ENCODE results near the gene ETS2.

DNA sequence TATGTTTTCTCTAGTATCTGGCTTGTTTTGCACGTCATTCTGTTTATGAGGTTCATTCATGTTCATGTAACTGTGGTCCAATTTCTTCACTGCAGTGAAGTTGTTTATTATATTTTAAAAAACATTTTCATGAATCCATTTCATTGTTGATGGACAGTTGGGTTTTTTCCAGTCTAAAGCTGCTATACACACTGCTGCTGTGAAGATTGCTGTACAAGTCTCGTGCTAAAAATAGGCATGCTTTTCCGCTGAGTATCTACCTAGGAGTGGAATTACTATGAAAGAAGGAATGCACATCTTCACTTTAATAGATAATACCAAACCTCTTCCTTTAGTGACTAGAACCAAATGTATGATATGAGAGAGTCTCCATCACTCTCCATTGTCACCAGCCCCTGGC, 49.0 kb upstream of the ETS2 start:
- TF ChIP-seq ESRRG (CRISPR knock-in tag; IDR thresholded peaks at IDR 0.05) (no peak), ZC3H10 (CRISPR knock-in tag; IDR thresholded peaks at IDR 0.05) (no peak), ZFP30 (CRISPR knock-in tag; IDR thresholded peaks at IDR 0.05) (no peak), ZFP3 (CRISPR knock-in tag; IDR thresholded peaks at IDR 0.05) (no peak), ARNTL (CRISPR knock-in tag; IDR thresholded peaks at IDR 0.05; ENCODE audit: borderline replicate concordance, low read depth) (no peak), PATZ1 (CRISPR knock-in tag; IDR thresholded peaks at IDR 0.05; ENCODE audit: borderline replicate concordance) (no peak)
- TF ChIP-seq, protein P1, sequence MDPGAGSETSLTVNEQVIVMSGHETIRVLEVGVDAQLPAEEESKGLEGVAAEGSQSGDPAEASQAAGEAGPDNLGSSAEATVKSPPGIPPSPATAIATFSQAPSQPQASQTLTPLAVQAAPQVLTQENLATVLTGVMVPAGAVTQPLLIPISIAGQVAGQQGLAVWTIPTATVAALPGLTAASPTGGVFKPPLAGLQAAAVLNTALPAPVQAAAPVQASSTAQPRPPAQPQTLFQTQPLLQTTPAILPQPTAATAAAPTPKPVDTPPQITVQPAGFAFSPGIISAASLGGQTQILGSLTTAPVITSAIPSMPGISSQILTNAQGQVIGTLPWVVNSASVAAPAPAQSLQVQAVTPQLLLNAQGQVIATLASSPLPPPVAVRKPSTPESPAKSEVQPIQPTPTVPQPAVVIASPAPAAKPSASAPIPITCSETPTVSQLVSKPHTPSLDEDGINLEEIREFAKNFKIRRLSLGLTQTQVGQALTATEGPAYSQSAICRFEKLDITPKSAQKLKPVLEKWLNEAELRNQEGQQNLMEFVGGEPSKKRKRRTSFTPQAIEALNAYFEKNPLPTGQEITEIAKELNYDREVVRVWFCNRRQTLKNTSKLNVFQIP (CRISPR knock-in tag; IDR thresholded peaks at IDR 0.05; ENCODE audit: borderline replicate concordance, low read depth), result no peak

All from SK-N-SH treated with all-trans-retinoic acid at 6 μM for 48 hours (cell line).